ENCODE measurements around the gene NAGLU.
"Not testable (repeated sequence)": the region's sequence is repeated elsewhere in the genome, so short reads cannot be mapped to it uniquely, and the experiment has no call there.

Gene NAGLU

DNA sequence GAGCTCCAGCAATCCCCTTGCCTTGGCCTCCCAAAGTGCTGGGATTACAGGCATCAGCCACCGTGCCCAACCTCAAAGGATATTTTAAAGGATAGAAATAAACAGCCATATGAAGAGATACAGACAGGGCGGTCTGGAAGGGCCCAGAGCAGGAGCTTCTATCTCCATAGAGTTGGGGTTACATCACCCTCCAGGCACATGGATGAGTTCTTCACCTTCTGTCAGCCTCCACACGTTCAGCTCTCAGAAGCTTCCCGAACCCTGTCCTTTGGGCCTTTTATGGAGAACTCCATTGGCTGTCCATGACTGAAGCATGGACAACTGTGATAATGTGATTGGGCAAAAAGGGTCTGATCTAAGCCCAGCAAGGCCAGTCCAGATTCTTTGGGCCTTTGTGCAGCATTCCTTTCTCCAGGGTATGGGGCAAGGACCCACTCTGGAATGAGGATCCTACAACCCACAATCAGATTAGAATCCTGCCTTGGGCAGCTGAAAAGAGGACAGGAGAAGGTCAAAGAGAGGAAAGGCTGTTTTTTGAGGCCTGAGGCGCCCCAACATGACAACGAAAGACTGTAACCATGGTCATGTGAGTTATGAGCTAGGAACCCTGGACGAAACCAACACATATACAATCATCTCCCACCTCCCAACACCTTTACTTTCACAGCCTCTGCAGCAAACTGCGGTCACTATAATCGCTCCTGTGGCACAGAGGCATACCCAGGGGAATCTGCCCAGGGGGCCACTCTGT lies 9.9 kb downstream of the NAGLU start:
- not testable (repeated sequence) for DNase-seq (ENCODE audit: low spot score)

DNA sequence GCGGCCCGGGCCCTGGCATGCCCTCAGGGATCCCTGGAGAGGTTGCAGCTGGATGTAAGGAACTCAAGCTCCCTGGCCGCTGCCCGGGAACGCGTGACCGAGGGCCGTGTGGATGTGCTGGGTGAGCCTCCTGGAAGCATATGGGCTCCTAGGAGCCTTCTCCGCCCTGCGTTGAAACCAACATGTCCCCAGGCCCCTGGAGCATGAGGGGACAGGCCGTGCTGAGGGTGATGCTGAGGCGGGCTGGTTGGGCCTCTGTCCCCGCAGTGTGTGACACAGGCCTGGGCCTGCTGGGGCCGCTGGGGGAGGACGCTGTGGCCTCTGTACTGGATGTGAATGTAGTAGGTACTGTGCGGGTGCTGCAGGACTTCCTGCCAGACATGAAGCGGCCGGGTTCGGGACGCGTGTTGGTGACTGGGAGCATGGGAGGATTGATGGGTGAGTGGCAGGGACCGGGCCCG lies 11.0 kb downstream of the NAGLU start:
- DNase-seq (ENCODE audit: low spot score): no peak

DNA sequence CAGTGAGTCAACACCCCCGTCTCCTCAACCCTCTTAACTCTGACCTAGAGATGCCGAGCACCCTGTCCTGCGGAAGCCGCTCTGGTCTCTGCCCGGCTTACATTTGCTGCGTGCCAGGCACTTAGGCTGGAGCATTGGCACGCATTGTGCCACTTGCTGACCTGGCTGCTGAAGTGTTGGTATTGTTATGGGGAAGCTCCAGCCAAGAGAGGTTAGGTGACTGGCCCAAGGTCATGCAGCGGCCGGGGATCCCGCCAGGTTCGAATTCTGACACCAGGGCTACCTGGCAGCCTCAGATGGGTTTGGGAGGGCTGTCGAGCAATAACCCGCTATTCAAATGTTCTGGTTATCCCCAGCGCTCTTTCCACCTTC lies 11.6 kb downstream of the NAGLU start:
- no peak for DNase-seq (ENCODE audit: low spot score)

DNA sequence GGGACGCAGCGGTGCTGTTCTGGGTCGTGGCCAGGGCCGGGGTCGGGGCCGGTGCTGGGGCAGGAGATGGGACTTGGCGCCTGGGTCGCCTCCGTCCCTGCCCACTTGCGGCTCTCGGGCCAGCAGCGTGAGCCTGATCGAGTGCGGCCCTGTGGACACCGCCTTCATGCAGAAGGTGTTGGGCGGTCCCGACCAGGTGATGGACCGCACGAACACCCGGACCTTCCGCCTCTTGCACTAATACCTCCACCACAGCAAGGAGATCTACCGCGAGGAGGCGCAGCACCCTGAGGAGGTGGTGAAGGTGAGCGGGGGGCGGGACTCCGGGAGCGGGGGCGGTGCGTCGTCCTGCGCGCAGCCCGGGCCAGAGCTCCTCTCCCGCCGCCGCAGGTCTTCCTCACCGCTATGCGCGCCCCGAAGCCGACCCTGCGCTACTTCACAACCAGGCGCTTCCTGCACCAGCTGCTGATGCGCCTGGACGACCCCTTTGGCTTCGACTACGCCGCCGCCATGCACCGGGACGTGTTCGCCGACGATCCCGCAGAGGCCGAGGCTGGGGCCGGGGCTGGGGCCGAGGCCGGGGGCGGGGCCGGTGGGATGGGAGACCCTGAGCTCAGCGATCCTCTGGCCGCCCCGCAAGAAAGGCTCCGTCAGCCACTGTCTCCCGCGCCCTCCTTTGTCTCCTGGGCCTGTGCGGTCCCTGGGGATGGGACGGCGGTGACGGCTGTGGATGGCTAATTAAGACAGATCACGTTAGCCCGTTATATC lies 12.2 kb downstream of the NAGLU start:
- DNase-seq (ENCODE audit: low spot score): no peak

DNA sequence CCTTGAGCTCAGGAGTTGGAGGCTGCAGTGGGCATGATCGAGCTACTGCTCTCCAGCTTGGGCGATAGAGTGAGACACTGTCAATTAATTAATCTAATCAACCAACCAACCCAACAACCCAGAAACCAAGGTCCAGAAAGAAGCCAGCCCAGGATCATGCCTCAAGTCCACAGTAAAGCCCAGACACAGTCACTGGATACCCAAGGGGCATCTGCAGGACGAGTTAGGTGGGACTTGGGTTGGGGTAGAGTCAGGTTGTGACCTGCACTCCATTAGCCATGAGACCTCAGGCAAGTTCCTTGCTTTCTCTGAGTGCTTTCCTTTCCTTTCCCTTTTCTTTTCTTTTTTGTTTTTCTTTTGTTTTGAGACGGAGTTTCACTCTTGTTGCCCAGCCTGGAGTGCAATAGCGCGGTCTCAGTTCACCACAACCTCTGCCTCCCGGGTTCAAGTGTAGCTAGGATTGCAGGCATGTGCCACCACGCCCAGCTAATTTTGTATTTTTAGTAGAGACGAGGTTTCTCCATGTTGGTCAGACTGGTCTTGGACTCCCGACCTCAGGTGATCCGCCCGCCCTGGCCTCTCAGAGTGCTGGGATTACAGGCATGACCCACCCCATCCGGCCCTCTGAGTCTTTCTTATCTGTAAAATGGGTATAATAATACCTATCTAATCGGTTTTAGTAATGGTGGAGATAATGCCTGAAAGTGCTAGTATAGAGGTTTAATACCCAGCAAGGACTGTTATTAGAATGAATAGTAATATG lies 13.1 kb downstream of the NAGLU start:
- no peak for DNase-seq (ENCODE audit: low spot score)

DNA sequence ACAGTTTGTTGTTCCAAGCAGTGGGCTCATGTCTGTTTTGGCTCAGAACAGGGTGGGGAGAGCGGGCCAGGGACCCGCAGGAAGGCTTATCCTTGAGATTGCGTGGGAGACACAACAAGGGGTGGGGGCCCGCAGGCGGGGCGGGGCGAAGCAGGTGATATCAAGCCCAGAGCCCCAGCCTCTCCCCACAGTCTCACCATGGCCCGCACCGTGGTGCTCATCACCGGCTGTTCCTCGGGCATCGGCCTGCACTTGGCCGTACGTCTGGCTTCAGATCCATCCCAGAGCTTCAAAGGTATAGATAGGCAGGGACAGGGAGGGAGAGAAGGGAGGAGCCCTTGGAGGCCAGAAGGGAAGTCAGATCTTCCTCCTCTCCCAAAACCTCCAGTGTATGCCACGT lies 16.7 kb downstream of the NAGLU start, which contains the start of gene HSD17B1:
Gene HSD17B1 (plus strand): TSS at position 188 of the 400 bp plus-strand sequence. CDS start 11 bp downstream, at position 199.
- not testable (repeated sequence) for DNase-seq (ENCODE audit: low spot score)

DNA sequence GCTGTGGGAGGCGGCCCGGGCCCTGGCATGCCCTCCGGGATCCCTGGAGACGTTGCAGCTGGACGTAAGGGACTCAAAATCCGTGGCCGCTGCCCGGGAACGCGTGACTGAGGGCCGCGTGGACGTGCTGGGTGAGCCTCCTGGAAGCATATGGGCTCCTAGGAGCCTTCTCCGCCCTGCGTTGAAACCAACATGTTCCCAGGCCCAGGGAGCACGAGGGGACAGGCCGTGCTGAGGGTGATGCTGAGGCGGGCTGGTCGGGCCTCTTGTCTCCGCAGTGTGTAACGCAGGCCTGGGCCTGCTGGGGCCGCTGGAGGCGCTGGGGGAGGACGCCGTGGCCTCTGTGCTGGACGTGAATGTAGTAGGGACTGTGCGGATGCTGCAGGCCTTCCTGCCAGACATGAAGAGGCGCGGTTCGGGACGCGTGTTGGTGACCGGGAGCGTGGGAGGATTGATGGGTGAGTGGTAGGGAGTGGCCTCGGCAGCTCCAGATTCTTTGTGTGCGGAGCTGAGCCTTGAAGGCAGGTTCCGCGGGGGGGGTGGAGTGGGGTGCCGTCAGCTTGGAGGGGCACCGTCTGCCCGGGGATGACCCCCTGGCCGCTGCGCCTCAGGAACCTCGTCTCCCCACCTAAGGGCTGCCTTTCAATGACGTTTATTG lies 17.2 kb downstream of the NAGLU start:
- DNase-seq (ENCODE audit: low spot score): no peak

DNA sequence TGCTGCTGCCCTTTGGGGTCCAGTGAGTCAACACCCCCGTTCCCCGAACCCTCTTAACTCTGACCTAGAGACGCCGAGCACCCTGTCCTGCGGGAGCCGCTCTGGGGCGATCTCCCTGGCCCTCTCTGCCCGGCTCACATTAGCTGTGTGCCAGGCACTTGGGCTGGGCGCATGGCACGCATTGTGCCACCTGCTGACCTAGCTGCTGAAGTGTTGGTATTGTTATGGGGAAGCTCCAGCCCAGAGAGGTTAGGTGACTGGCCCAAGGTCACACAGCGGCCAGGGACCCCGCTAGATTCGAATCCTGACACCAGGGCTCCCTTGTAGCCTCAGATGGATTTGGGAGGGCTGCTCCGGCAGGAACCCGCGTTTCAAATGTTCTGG lies 17.8 kb downstream of the NAGLU start:
- DNase-seq (ENCODE audit: low spot score): no peak

DNA sequence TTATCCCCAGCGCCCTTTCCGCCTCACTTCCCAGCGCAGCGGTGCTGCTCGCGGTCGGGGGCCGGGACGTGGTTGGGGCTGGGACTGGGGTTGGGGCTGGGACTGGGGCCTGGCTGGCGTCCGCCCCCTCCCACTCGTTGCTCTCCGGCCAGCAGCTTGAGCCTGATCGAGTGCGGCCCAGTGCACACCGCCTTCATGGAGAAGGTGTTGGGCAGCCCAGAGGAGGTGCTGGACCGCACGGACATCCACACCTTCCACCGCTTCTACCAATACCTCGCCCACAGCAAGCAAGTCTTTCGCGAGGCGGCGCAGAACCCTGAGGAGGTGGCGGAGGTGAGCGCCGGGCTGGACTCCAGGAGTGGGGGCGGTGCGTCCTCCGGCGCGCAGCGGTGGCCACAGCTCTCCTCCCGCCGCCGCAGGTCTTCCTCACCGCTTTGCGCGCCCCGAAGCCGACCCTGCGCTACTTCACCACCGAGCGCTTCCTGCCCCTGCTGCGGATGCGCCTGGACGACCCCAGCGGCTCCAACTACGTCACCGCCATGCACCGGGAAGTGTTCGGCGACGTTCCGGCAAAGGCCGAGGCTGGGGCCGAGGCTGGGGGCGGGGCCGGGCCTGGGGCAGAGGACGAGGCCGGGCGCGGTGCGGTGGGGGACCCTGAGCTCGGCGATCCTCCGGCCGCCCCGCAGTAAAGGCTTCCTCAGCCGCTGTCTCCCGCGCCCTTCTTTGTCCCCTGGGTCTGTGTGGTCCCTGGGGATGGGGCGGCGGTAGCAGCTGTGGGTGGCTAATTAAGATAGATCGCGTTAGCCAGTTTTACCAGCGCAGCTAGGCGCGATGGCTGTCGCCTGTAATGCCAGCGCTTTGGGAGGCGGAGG lies 18.4 kb downstream of the NAGLU start:
- peak; percentile 59 for DNase-seq (ENCODE audit: low spot score)

DNA sequence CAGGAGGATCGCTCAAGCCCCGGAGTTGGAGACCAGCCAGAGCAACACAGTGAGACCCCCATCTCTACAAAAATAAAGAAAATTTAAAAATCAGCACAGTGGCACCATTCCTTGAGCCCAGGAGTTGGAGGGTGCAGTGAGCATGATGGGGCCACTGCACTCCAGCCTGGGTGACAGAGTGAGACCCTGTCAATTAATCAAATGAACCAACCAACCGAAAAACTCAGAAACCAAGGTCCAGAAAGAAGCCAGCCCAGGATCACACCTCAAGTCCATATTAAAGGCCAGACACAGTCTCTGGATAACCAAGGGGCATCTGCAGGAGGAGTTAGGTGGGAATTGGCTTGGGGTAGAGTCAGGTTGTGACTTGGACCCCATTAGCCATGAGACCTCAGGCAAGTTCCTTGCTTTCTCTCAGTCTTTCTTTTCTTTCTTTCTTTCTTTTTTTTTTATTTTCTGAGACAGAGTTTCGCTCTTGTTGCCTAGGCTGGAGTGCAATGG lies 19.1 kb downstream of the NAGLU start:
- no peak for DNase-seq (ENCODE audit: low spot score)

DNA sequence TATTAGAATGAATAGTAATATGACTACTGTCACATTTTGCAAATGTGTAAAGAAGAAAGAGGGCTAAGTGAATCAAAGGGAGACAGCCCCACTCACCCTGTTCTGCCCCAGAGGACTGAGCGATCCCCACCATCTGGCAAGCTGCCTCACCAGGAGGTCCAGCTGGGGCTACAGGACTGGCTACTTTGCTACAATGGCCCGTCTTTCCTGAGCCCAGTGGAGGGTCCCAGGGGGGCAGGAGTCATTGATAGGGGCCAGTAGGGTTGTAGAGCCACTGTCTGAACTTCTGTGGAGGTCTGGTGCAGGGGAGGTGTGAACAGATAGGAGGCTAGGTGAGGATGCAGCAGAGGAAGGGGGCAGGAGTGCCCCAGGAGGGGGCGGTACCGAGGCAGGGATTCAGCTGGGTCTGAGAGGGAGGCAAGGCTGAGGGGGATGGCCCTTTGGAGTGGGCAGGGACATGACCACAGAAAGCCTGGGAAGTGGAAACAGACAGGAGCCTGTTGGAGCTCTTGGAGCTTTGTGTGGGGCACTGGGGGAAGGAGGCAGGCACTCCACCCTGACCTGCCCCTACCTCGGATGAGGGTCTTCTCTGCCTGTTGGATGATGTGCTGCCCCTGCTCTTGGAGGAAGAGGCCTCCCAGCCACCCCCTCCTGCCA lies 20.0 kb downstream of the NAGLU start:
- DNase-seq (ENCODE audit: low spot score): not testable (repeated sequence)

DNA sequence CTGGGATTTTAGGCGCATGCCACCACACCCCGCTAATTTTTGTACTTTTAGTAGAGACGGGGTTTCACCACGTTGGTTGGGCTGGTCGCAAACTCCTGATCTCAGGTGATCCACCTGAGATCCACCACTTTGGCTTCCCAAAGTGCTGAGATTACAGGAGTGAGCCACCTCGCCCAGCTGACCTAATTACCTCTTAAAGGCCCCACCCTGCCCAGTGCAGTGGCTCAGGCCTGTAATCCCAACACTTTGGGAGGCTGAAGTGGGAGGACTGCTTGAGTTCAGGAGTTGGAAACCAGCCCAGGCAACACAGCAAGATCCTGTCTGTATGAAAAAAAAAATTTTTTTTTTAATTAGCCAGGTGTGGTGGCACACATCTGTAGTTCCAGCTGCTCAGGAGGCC lies 23.0 kb downstream of the NAGLU start:
- no peak for DNase-seq (ENCODE audit: low spot score)

DNA sequence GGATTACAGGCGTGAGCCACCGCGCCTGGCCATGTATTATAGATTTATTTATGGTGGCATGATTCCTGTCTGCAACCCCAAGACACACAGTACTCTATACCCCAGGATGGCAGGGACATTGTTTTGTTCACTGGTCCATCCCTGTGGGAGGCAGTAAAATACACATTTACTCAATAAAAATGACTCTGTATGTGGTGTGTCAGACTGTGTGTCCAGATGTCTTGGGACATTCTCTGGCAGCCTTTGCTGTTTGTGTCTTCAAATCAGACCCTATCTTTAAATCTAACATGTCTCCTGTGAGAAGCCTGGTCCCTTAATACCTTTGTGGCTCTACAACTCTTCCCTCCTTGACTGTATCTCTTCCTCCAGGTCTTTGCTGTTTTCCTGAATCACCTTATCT lies 24.2 kb downstream of the NAGLU start:
- no peak for DNase-seq (ENCODE audit: low spot score)

DNA sequence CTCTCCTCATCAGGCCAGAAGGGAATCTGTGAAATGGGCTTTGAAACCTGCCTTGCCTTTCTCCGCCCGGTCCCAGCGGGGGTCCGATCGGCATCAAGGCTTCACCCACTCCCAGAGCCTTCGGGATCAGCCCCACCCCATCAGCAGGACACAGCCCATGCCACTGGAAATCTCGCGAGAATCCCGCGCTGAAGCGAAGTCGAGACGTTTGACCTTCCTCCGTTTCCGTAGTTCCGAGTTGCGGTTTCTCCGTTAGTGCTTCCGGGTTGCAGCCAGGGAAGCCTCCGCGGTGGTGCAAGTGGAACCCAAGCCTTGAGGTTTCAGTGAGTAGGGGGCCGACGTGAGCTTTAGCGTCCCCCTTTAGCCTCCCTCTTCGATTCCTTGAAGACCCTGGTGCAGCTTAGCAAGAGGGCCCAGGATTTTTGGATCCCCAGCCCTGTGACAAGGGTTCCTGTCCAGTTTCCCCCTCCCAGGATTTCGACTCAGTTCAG lies 25.9 kb downstream of the NAGLU start, which contains the start of gene COASY:
Gene COASY (plus strand): TSS at position 252 of the 491 bp plus-strand sequence. CDS start 475 bp downstream, outside the sequence.
- DNase-seq (ENCODE audit: low spot score): peak; percentile 95

DNA sequence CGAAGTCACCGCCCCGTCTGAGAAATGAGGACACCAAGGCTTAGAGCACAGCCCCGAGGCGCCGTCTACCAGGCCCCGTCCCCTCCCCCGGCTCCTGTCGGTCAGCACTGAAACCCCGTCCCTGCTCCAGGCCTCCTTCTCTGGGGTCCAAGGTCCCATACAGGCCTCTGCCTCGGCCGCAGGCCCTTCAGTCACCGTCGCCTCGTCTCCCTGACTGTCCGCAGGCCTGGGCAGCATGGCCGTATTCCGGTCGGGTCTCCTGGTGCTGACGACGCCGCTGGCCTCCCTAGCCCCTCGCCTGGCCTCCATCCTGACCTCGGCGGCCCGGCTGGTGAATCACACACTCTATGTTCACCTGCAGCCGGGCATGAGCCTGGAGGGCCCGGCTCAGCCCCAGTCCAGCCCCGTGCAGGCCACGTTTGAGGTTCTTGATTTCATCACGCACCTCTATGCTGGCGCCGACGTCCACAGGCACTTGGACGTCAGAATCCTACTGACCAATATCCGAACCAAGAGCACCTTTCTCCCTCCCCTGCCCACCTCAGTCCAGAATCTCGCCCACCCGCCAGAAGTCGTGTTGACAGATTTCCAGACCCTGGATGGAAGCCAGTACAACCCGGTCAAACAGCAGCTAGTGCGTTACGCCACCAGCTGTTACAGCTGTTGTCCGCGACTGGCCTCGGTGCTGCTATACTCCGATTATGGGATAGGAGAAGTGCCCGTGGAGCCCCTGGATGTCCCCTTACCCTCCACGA lies 26.5 kb downstream of the NAGLU start:
- DNase-seq (ENCODE audit: low spot score): no peak

DNA sequence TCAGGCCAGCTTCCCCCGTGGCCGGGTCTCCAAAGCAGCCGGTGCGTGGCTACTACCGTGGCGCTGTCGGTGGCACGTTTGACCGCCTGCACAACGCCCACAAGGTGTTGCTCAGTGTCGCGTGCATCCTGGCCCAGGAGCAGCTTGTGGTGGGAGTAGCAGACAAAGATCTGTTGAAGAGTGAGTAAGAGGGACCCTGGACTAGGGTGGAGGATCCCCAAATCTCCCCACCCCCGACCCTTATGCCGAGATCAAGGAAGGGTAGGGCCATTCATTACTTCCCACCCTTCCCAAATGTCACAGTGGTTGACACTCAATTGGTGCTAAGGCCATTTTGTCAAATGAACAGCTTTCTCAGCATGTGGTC lies 27.1 kb downstream of the NAGLU start:
- DNase-seq (ENCODE audit: low spot score): no peak

DNA sequence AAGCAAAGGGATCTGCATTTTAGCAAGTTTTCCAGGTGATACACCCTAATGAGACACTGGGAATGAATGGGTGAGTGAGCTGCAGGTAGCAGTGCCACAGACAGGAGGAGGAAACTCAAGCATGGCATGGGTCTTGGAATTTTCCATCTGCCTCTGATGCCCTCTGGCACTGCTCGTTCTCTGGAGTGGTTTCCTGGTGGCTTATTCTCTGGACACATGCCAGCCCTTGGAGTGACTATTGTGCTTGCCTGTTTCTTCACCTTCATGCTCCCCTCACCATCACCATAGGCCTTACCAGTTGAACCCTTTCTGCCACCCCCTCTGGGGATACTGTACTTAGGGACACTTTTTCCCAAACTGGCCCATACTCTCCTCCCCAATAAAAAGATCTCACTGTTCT lies 27.5 kb downstream of the NAGLU start:
- no peak for DNase-seq (ENCODE audit: low spot score)

DNA sequence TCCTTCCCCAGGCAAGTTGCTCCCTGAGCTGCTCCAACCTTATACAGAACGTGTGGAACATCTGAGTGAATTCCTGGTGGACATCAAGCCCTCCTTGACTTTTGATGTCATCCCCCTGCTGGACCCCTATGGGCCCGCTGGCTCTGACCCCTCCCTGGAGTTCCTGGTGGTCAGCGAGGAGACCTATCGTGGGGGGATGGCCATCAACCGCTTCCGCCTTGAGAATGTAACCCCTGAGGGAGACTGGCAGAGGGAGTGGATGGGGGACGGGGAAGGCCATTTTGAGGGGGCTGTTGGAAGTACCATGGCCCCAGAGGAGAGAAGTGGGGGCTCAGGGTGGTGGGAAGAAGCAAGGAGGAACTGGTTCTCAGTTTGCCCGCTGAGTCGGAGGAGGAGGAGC lies 27.9 kb downstream of the NAGLU start:
- DNase-seq (ENCODE audit: low spot score): no peak

DNA sequence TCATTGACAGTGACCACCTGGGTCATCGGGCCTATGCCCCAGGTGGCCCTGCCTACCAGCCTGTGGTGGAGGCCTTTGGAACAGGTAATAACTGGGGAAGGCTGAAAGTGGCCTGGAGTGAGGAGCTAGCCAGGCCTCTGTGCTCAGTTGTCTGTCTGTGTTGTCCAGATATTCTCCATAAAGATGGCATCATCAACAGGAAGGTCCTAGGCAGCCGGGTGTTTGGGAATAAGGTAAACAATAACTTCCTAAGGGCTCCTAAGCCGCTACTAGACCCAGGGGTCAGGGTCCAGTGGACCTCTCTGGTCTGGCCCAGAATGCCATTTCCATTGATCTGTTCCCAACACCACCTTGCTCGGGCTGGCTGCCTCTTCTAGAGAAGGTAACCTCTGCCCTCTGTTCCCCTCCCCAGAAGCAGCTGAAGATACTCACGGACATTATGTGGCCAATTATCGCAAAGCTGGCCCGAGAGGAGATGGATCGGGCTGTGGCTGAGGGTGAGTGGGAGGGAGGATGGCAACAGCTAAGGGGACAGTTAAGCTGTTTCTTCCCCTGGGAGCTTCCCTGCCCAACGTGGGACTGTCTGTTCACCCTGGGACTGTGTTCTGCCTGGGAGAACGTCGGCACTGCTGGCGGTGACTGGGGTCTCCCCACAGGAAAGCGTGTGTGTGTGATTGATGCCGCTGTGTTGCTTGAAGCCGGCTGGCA lies 28.9 kb downstream of the NAGLU start:
- DNase-seq (ENCODE audit: low spot score): no peak

Data from pons (tissue), 1 donor.